Right hindlimb (tissue), 1 donor: ENCODE measurements around the gene ADGRG7.
"Not testable (repeated sequence)": the region's sequence is repeated elsewhere in the genome, so short reads cannot be mapped to it uniquely, and the experiment has no call there.

Source experiments
- DNase-seq: peaks from one replicate; pipeline ENCODE4 v3.0.0-alpha.2; 2018

Gene ADGRG7

GRCh38 chr3:100609305-100609704, at the start of gene ADGRG7:
Gene ADGRG7 (plus strand): TSS chr3:100609601. CDS start chr3:100609857, 256 bp downstream.
- DNase-seq: no peak

GRCh38 chr3:100560426-100560825, 49.0 kb upstream of the ADGRG7 start:
- no peak for DNase-seq

GRCh38 chr3:100561459-100562158, 47.8 kb upstream of the ADGRG7 start:
- DNase-seq: no peak

GRCh38 chr3:100562224-100562857, 47.1 kb upstream of the ADGRG7 start:
- no peak for DNase-seq

GRCh38 chr3:100563228-100563627, 46.2 kb upstream of the ADGRG7 start:
- DNase-seq: no peak

- no peak for DNase-seq
Measured at GRCh38 chr3:100563652-100564211, 45.7 kb upstream of the ADGRG7 start.

GRCh38 chr3:100570811-100571210, 38.6 kb upstream of the ADGRG7 start:
- no peak for DNase-seq

GRCh38 chr3:100574536-100574935, 34.9 kb upstream of the ADGRG7 start:
- DNase-seq: no peak

GRCh38 chr3:100575704-100576103, 33.7 kb upstream of the ADGRG7 start:
- DNase-seq: no peak

GRCh38 chr3:100577382-100578008, 31.9 kb upstream of the ADGRG7 start:
- DNase-seq: no peak

GRCh38 chr3:100578646-100579045, 30.8 kb upstream of the ADGRG7 start:
- DNase-seq: no peak

- DNase-seq: no peak
Measured at GRCh38 chr3:100580147-100580546, 29.3 kb upstream of the ADGRG7 start.

GRCh38 chr3:100581650-100582049, 27.8 kb upstream of the ADGRG7 start:
- DNase-seq: no peak

- DNase-seq: not testable (repeated sequence)
Measured at GRCh38 chr3:100582157-100582556, 27.2 kb upstream of the ADGRG7 start.

- no peak for DNase-seq
Measured at GRCh38 chr3:100584101-100584660, 25.2 kb upstream of the ADGRG7 start.

- DNase-seq: no peak
Measured at GRCh38 chr3:100586832-100587231, 22.6 kb upstream of the ADGRG7 start.

GRCh38 chr3:100588251-100588650, 21.1 kb upstream of the ADGRG7 start:
- no peak for DNase-seq

GRCh38 chr3:100590114-100590839, 19.1 kb upstream of the ADGRG7 start:
- peak; percentile 74 for DNase-seq

- no peak for DNase-seq
Measured at GRCh38 chr3:100590840-100591147, 18.6 kb upstream of the ADGRG7 start.

GRCh38 chr3:100591411-100591810, 18.0 kb upstream of the ADGRG7 start:
- DNase-seq: no peak

GRCh38 chr3:100600181-100601042, 9.0 kb upstream of the ADGRG7 start:
- no peak for DNase-seq
